CD4-positive, alpha-beta T cell treated with Interleukin-4 for 4 hours (primary cell): ENCODE measurements around the gene DNAJC1.

Source experiments
- DNase-seq: peaks from one replicate; pipeline ENCODE4 v3.0.0-alpha.2; 2020

DNAJC1 gene

GRCh38 chr10:21954132-21954531, 49.4 kb downstream of the DNAJC1 start:
- no peak for DNase-seq

DNA sequence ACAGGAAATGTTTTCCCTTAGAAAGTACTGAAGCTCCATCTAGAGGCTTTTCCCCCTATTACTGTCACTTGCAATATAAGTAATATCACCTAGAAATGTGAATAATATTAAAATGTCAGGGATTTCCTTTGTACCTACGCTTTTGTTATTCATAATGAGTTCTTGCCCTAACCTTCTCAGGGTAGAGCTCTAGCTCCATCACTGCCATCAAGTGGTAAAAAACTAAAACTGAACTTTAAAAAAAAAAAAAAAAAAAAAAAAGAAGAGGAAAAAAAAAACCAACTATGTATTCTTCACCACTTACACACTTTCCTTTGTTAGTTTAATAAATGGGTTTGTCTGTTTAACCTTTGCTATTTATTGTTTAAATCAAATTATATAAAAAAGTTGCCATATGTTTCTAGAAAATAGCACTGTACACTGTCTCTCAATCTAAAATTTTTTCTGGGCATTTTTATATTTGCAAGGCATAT, 49.9 kb downstream of the DNAJC1 start:
- DNase-seq: peak; percentile 28

DNA sequence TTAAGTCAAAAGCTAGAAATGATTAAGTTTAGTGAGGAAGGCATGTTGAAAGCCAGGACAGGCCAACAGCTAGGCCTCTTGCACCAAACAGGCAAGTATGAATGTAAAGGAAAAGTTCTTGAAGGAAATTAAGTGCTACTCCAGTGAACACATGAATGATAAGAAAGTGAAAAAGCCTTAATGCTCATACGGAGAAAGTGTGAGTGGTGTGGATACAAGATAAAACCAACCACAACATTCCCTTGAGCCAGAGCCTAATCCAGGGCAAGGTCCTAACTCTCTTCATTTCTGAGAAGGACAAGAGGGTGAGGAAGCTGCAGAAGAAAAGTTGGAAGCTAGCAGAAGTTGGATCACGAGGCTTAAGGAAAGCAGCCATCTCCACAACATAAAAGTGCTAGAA, 53.0 kb downstream of the DNAJC1 start:
- no peak for DNase-seq

DNA sequence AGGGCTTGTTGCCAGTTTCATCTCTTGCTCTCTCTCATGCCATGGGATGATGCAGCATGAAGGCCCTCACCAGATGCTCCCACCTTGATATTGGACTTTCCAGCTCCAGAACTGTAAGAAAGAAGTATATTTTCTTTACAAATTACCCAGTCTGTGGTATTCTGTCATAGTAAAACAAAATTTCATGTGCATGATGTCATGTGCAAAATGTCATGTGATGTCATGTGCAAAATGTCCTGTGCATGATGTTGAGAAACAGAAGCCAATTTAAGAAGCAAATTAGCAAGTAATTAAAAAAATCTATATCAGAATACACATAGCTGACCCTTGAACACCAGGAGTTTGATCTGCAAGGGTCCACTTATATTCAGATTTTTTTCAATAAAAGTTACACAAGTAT, 56.6 kb downstream of the DNAJC1 start:
- DNase-seq: no peak

GRCh38 chr10:21944727-21945386, 58.7 kb downstream of the DNAJC1 start:
- DNase-seq: no peak

- DNase-seq: no peak
Observed at GRCh38 chr10:21943633-21944265, 59.8 kb downstream of the DNAJC1 start.

DNA sequence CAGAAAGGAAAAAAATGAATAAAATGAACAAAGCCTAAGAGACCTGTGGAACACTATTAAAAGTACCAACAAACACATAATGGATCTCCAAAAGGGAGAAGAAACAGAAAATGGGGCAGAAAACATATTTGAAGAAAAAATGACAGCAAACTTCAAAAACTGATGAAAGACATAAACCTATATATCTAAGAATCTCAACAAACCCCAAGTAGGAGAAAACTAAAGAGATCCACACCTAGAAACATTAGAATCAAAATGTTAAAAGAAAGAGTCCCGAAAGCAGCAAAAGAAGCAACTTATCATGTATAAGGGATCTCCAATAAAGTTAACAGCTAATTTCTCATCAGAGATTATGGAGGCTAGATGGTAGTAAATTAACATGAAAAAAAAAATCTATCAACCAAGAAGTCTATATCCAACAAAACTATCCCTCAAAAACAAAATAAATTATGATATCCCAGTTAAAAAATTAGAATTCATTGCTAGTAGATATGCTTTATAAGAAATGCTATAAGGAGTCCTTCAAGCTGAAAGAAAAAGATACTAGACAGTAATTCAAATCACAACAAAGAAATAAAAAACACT, 68.0 kb downstream of the DNAJC1 start:
- no peak for DNase-seq

GRCh38 chr10:21934307-21934706, 69.2 kb downstream of the DNAJC1 start:
- no peak for DNase-seq

DNA sequence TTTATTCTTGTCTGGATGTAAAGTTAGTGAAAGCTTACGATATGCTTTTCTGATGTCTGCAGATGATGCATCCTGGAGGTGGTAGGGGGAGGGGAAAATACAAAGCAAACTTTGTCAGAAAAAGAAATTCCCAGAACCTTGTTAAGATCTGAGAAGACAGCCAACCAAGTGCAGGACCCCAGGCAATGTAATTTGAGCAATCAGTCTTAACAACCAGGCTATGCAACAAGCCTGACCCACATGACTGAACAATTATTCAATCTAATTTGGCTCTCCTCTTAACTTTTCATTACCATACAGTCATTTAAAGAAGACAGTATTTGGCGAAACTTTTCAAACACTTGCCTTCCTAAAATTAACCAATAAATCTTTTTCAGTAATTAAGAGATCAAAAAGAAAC, 74.5 kb downstream of the DNAJC1 start:
- no peak for DNase-seq

GRCh38 chr10:21927631-21928353, 75.7 kb downstream of the DNAJC1 start:
- no peak for DNase-seq

GRCh38 chr10:21926949-21927348, 76.6 kb downstream of the DNAJC1 start:
- no peak for DNase-seq

DNA sequence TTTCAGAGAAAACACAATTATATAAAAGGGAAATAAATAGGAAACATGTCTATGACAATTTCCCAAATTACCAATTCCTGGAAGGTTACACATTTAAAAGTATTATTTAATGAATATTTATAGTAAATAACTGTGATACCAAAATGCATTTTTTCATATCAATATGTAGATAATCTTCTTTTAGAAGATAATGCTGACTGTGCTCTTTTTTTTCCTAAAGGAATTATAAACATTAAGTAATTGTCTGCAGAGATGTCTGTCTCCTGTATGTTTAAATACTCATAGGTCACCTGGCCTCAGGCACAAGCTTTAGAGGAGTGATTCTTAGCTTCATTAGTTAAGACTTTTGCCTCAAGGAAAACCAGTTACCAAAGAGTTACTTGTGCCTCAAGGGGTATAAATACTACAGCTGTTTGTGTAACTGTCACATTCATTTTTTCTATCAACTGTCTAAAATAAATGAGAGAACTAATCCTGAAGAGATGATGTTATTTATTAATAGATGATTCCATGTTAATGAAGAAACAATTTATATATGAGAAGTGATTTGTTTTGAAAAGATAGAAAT, 77.1 kb downstream of the DNAJC1 start:
- no peak for DNase-seq

DNA sequence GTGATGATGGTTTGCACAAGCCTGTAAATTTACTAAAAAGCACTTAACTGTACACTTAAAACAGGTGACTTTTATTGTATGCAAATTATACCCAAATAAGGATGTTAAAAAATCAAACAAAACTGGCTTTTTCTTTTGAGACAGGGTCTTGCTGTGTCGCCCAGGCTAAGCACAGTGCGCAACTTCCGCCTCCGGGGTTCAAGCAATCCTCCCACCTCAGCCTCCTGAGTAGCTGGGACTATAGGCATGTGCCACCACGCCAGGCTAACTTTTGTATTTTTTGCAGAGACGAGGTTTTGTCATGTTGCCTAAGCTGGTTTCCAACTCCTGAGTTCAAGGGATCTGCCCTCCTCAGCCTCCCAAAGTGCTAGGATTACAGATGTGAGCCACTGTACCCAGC, 77.7 kb downstream of the DNAJC1 start:
- DNase-seq: no peak

DNA sequence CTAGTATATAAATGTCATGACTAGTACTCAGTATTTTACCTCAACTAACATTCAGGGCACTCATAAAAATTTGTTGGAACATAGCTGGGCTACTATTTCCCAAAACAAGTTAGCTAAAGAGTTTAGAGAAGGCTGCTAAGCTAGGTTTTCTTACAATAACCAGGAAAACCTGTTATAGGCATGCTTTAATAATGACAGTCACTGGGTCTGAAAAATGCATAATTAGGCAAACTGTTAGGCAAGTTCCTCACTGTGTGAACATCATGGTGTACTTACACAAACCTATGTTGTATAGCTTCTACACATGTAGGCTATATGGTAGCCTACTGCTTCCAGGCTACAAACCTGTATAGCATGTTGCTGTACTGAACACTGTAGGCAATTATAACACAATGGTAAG, 79.0 kb downstream of the DNAJC1 start:
- no peak for DNase-seq

DNA sequence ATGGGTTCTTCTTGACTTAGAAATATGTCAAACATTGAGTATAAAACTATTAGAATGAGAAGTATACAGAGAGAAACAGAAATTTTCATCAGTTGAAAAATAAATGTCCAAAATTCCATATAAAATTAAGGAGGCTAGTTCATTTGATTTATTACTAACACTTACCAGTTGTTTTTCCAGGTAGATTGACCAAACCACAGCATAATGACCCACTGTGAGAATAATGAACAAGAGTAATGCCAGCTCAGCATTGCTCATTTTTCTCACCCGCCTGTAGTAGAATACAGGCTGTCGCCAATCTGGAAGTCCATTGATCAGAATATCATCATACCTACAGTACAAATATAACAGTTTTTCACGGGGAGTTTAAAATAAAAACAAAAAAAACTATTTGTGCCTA, 82.9 kb downstream of the DNAJC1 start:
- DNase-seq: no peak

GRCh38 chr10:21919906-21920305, 83.6 kb downstream of the DNAJC1 start:
- no peak for DNase-seq

DNA sequence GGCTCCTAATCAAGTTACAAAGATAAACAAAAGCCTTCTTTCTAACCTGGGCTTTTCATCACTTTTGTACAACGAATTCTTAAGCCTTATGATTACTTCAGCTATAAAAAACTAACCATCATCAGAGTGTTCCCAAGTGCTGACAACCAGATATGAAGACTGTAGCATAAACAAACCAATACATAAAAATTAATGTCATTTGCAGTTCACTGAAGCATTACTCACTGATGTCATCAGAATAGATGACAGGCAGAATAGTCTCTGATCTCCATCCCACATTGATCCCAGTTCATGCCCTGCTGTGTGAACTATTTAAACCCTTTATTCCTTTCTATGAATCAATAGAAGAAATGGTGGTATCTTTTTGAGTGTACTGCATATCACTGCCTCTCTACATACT, 84.4 kb downstream of the DNAJC1 start:
- DNase-seq: no peak

- DNase-seq: no peak
Observed at GRCh38 chr10:21912625-21913024, 90.9 kb downstream of the DNAJC1 start.

GRCh38 chr10:21910798-21911197, 92.7 kb downstream of the DNAJC1 start:
- DNase-seq: no peak

GRCh38 chr10:21907436-21907835, 96.1 kb downstream of the DNAJC1 start:
- DNase-seq: no peak

DNA sequence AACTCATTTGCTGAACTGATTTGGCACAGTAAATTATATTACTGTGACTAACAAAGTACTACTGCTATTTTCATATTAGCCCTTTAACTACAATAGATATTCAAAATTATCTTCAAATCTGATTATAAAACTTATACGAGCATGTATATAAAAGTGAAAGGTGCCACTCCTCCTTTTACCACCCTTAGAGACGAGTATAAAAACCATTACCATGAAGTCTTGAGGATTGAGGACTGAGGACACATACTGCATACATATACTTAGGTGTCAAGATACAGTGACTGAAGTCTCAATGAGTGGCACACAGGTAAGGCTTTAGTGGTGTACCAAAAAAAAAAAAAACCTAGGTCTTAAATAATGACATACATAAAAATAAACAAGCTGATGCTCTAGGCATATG, 98.6 kb downstream of the DNAJC1 start:
- no peak for DNase-seq

DNA sequence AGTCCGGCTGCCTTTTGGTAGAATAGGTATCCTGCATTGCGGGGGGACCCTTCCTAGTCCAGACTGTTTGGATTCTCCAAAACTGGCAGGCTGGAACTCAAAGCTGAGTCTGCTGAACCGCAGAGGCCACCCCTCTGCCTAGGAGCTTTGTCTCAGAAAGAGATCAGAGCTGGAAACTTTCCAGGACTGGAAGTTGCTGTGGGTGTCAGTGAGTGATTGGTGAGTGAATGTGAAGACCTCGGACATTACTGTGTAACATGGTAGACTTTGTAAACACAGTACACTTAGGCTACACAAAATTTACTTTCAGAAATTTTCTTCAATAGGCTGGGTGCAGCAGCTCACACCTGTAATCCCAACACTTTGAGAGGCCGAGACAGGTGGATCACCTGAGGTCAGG, 103.8 kb downstream of the DNAJC1 start:
- no peak for DNase-seq

- DNase-seq: no peak
Observed at GRCh38 chr10:21895932-21896331, 107.6 kb downstream of the DNAJC1 start.
